RWPE2 (cell line): Measurements from ENCODE around the gene EPM2A.
A peak's percentile ranks its signal among the peaks of the same experiment; 100 is the strongest.

Source experiments
- ATAC-seq: fragments of 200-7000 bp; cut with Tn5 transposase; 3 replicates; pipeline ENCODE4 v1.9.1; 2021; ENCODE audit warnings: low read depth
- DNase-seq: peaks from one replicate; pipeline ENCODE4 v3.0.0-alpha.2; 2020; ENCODE audit warnings: low spot score
- H3K27ac ChIP-seq: fragments of 450-650 bp; 2 replicates; pipeline ENCODE4 v1.5.1; 2017; ENCODE audit warnings: mild to moderate bottlenecking; ENCODE audit not compliant: poor library complexity, severe bottlenecking
- H3K27me3 ChIP-seq: fragments of 250-450 bp; sonication (Bioruptor Pico); 2 replicates; pipeline ENCODE4 v1.5.1; 2021; ENCODE audit warnings: mild to moderate bottlenecking, moderate library complexity; ENCODE audit not compliant: insufficient read depth, poor library complexity, severe bottlenecking
- H3K36me3 ChIP-seq: fragments of 250-450 bp; sonication (Bioruptor Pico); 2 replicates; pipeline ENCODE4 v1.5.1; 2020; ENCODE audit warnings: low read depth, mild to moderate bottlenecking, moderate library complexity
- H3K4me1 ChIP-seq: fragments of 250-450 bp; sonication (Bioruptor Pico); 2 replicates; pipeline ENCODE4 v1.5.1; 2021; ENCODE audit warnings: mild to moderate bottlenecking, moderate library complexity; ENCODE audit not compliant: insufficient read depth, poor library complexity, severe bottlenecking
- H3K4me3 ChIP-seq: fragments of 250-450 bp; sonication (Bioruptor Pico); 2 replicates; pipeline ENCODE4 v1.5.1; 2021; ENCODE audit warnings: mild to moderate bottlenecking, moderate library complexity; ENCODE audit not compliant: severe bottlenecking
- H3K9me3 ChIP-seq: fragments of 250-450 bp; sonication (Bioruptor Pico); 2 replicates; pipeline ENCODE4 v1.5.1; 2021; ENCODE audit warnings: mild to moderate bottlenecking, moderate library complexity; ENCODE audit not compliant: severe bottlenecking
- CTCF ChIP-seq: fragments of 450-650 bp; IDR thresholded peaks from one replicate; pipeline ENCODE4 v1.5.1; 2017; ENCODE audit warnings: mild to moderate bottlenecking, moderate library complexity; ENCODE audit not compliant: poor library complexity, severe bottlenecking

Gene EPM2A

GRCh38 chr6:145651988-145652387, 83.3 kb downstream of the EPM2A start:
- ATAC-seq (no peak), DNase-seq (no peak)
- no peak overlapping the region for H3K4me3 ChIP-seq

GRCh38 chr6:145648149-145648548, 87.2 kb downstream of the EPM2A start:
- H3K9me3 ChIP-seq, result no peaks in the 10 kb centered on the region
- H3K27me3 ChIP-seq, result no peaks in the 10 kb centered on the region
- H3K4me3 ChIP-seq, result no peak overlapping the region
- no peaks in the 10 kb centered on the region for H3K36me3 ChIP-seq
- no peak for ATAC-seq
- DNase-seq, result no peak
- TF ChIP-seq CTCF, result no peak
- no peak overlapping the region for H3K27ac ChIP-seq
- H3K4me1 ChIP-seq, result no peaks in the 10 kb centered on the region

More at GRCh38 chr6:145651988-145652387, 83.3 kb downstream of the EPM2A start:
- Histone ChIP-seq H3K36me3 (no peaks in the 10 kb centered on the region), H3K27ac (no peak overlapping the region), H3K27me3 (no peaks in the 10 kb centered on the region), H3K4me1 (no peaks in the 10 kb centered on the region), H3K9me3 (no peaks in the 10 kb centered on the region)
- TF ChIP-seq CTCF, result no peak

DNA sequence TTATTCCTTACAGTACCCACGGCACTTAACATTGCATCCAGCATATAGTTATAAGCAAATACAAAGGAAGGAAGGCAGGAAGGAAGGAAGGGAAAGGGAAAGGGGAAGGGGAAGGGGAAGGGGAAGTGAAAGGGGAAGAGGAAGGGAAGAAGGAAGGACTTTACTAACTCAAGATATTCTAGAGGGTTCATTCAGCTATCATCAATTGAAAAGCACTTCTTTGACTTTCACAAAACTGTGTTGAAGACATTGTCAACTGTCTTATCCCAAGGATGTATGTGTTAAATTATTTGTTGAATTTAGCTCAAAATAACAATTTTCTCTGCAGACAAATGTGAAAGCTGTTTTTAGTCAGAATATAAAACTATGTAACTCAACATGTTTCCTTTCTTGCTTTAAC, 87.7 kb downstream of the EPM2A start:
- no peaks in the 10 kb centered on the region for H3K9me3 ChIP-seq
- ATAC-seq, result no peak
- no peak for DNase-seq
- H3K27me3 ChIP-seq, result no peaks in the 10 kb centered on the region
- TF ChIP-seq CTCF, result no peak
- H3K4me3 ChIP-seq, result no peak overlapping the region
- no peaks in the 10 kb centered on the region for H3K4me1 ChIP-seq
- H3K36me3 ChIP-seq, result no peaks in the 10 kb centered on the region
- H3K27ac ChIP-seq, result no peak overlapping the region

DNA sequence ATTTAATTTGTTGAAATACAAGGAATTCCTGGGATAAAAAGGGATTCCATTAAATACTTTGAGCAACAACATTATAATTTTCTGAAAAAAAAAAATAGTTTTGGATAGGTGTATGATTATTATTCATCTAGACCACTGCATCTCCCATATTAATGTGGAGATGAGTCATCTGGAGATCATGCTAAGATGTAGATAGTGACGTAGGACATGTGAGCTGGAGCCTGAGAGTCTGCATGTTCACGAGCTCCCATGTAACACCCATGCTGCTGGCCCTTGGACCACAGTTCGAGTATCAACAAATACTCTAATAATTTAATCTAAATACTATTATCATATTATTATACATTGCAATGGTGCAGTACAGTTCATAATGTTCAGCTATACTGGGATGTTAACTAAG, 91.6 kb downstream of the EPM2A start:
- Histone ChIP-seq H3K27ac (no peak overlapping the region), H3K4me3 (no peak overlapping the region), H3K9me3 (no peaks in the 10 kb centered on the region), H3K4me1 (no peaks in the 10 kb centered on the region), H3K27me3 (no peaks in the 10 kb centered on the region), H3K36me3 (no peaks in the 10 kb centered on the region)
- ATAC-seq, result no peak
- no peak for DNase-seq
- no peak for TF ChIP-seq CTCF

- TF ChIP-seq CTCF, result peak; percentile 88
- peak; percentile 66 for DNase-seq
Measured at GRCh38 chr6:145633981-145634627, 101.2 kb downstream of the EPM2A start.

More at GRCh38 chr6:145633981-145634627, 101.2 kb downstream of the EPM2A start:
- Histone ChIP-seq H3K27ac (no peak overlapping the region), H3K4me3 (no peak overlapping the region), H3K27me3 (no peaks in the 10 kb centered on the region), H3K36me3 (no peaks in the 10 kb centered on the region; the same call in 1 of the 2 replicates), H3K4me1 (no peaks in the 10 kb centered on the region), H3K9me3 (no peaks in the 10 kb centered on the region)
- ATAC-seq, result peak; percentile 84
